Measurements from ENCODE around the gene RABL2A. TPM values are rescaled to one million over a fixed set of nuclear protein-coding genes. Genes with fewer than 3 reads are reported as not detected.
"Not testable (repeated sequence)": the region's sequence is repeated elsewhere in the genome, so short reads cannot be mapped to it uniquely, and the experiment has no call there.

The RABL2A gene
- total RNA-seq, 1 experiment from 2014 or later: 11.4 TPM

- Histone ChIP-seq H3K27ac (ENCODE audit: insufficient read length, low read depth, low read length) (no peak overlapping the region), H3K23ac (ENCODE audit: insufficient read length, low read depth, low read length) (no peak overlapping the region), H2BK12ac (ENCODE audit: insufficient read length, low read depth, low read length) (no peak overlapping the region), H3K9ac (ENCODE audit: extremely low read depth, insufficient read length, low read length) (no peak overlapping the region), H2BK120ac (ENCODE audit: low read depth, low read length, poor library complexity, severe bottlenecking) (no peak overlapping the region), H3T11ph (ENCODE audit: low read length) (no peak overlapping the region), H3K14ac (ENCODE audit: insufficient read depth, low read length) (no peak overlapping the region), H2AK5ac (ENCODE audit: insufficient read length, low read length) (no peak overlapping the region), H2BK20ac (ENCODE audit: low read depth, low read length, poor library complexity, severe bottlenecking) (no peak overlapping the region), H3K27me3 (ENCODE audit: insufficient read depth, low read length) (no peaks in the 10 kb centered on the region), H3K79me1 (ENCODE audit: insufficient read depth, low read depth, low read length, poor library complexity, severe bottlenecking) (no peaks in the 10 kb centered on the region), H2AFZ (ENCODE audit: low read length) (no peak overlapping the region), H4K20me1 (ENCODE audit: control insufficient read depth, insufficient read depth, insufficient read length) (no peaks in the 10 kb centered on the region), H2BK5ac (ENCODE audit: insufficient read length, low read length) (no peak overlapping the region), H3K23me2 (ENCODE audit: insufficient read length, low read depth, low read length, poor library complexity, severe bottlenecking) (no peaks in the 10 kb centered on the region), H3K4me2 (ENCODE audit: insufficient read depth, insufficient read length, low read length) (no peak overlapping the region), H3K4me1 (ENCODE audit: insufficient read depth, low read length) (no peaks in the 10 kb centered on the region), H2BK15ac (ENCODE audit: low read depth, low read length) (no peak overlapping the region), H3K4ac (ENCODE audit: low read depth, low read length) (no peak overlapping the region), H3K56ac (ENCODE audit: insufficient read length, low read depth, low read length) (no peak overlapping the region), H4K5ac (ENCODE audit: insufficient read length, low read depth, low read length) (no peak overlapping the region), H3K18ac (ENCODE audit: insufficient read length, low read depth, low read length) (no peak overlapping the region), H4K91ac (ENCODE audit: insufficient read length, low read depth, low read length) (no peak overlapping the region), H3K79me2 (ENCODE audit: insufficient read depth, low read length) (no peaks in the 10 kb centered on the region), H3K9me3 (ENCODE audit: control insufficient read depth, low read depth, low read length) (no peaks in the 10 kb centered on the region), H4K8ac (replicated peaks; ENCODE audit: insufficient read length, low read depth, low read length) (no peak overlapping the region)
- Mint-ChIP-seq H3K9me3 (peaks cover 2 to 7% of the 10 kb centered on the region in 2 experiments; a peak in 3 of 5 replicates), H3K4me3 (no peak overlapping the region), H3K27me3 (ENCODE audit: low read depth) (peaks cover 20% of the 10 kb centered on the region), H3K27ac (no peak overlapping the region), H3K4me1 (no peaks in the 10 kb centered on the region), H3K36me3 (ENCODE audit: insufficient read depth in 1 of 3, low read depth in 3 of 3) (no peaks in the 10 kb centered on the region; a peak in 1 of 7 replicates)
- TF ChIP-seq CTCF (conservative IDR thresholded peaks at IDR 0.05): no peak
- DNase-seq: no peak
- 100% methylated on average over 1 of the region's 2 CpGs for WGBS (ENCODE audit: extremely low coverage, insufficient read length, low lambda C conversion rate)
Measured at GRCh38 chr2:113686537-113686936, 59.5 kb downstream of the RABL2A start.

- not testable (repeated sequence) for H3K4me1 ChIP-seq (ENCODE audit: insufficient read depth, low read length); H3K14ac ChIP-seq (ENCODE audit: insufficient read depth, low read length); H3K4ac ChIP-seq (ENCODE audit: low read depth, low read length); H4K91ac ChIP-seq (ENCODE audit: insufficient read length, low read depth, low read length); H2BK120ac ChIP-seq (ENCODE audit: low read depth, low read length, poor library complexity, severe bottlenecking); H3K9ac ChIP-seq (ENCODE audit: extremely low read depth, insufficient read length, low read length); H3K4me2 ChIP-seq (ENCODE audit: insufficient read depth, insufficient read length, low read length); H3K27ac ChIP-seq (ENCODE audit: insufficient read length, low read depth, low read length); H3K79me2 ChIP-seq (ENCODE audit: insufficient read depth, low read length); H4K8ac ChIP-seq (replicated peaks; ENCODE audit: insufficient read length, low read depth, low read length); H3K56ac ChIP-seq (ENCODE audit: insufficient read length, low read depth, low read length); H3K4me1 Mint-ChIP-seq; H4K20me1 ChIP-seq (ENCODE audit: control insufficient read depth, insufficient read depth, insufficient read length); H4K5ac ChIP-seq (ENCODE audit: insufficient read length, low read depth, low read length); H3K23ac ChIP-seq (ENCODE audit: insufficient read length, low read depth, low read length); H3K4me3 Mint-ChIP-seq; H2BK15ac ChIP-seq (ENCODE audit: low read depth, low read length); H2BK5ac ChIP-seq (ENCODE audit: insufficient read length, low read length); DNase-seq; H3K18ac ChIP-seq (ENCODE audit: insufficient read length, low read depth, low read length); H3K79me1 ChIP-seq (ENCODE audit: insufficient read depth, low read depth, low read length, poor library complexity, severe bottlenecking); H3K9me3 ChIP-seq (ENCODE audit: control insufficient read depth, low read depth, low read length); H3K36me3 Mint-ChIP-seq (ENCODE audit: insufficient read depth in 1 of 3, low read depth in 3 of 3); H3T11ph ChIP-seq (ENCODE audit: low read length); H3K27me3 ChIP-seq (ENCODE audit: insufficient read depth, low read length); H2BK12ac ChIP-seq (ENCODE audit: insufficient read length, low read depth, low read length); H3K27ac Mint-ChIP-seq; H2AFZ ChIP-seq (ENCODE audit: low read length); H2AK5ac ChIP-seq (ENCODE audit: insufficient read length, low read length); H3K9me3 Mint-ChIP-seq; H3K23me2 ChIP-seq (ENCODE audit: insufficient read length, low read depth, low read length, poor library complexity, severe bottlenecking); H2BK20ac ChIP-seq (ENCODE audit: low read depth, low read length, poor library complexity, severe bottlenecking)
- peaks cover 20% of the 10 kb centered on the region for H3K27me3 Mint-ChIP-seq (ENCODE audit: low read depth)
- no CpG with 5 or more reads among the region's 3 CpGs for WGBS (ENCODE audit: extremely low coverage, insufficient read length, low lambda C conversion rate)
Measured at GRCh38 chr2:113690871-113691270, 63.8 kb downstream of the RABL2A start.

Measured in H9 (cell line).